Ramos (cell line): ENCODE measurements around the gene HDAC4.

Experiments
- in situ Hi-C: fragments of 300-500 bp; cut with MboI; formaldehyde crosslinking; loops from one replicate; pipeline ENCODE4 v1.14.3; 2022; ENCODE audit warnings: low sequenced_read_pairs; ENCODE audit not compliant: unreplicated experiment

HDAC4 gene

GRCh38 chr2:239300871-239301735 is 99.7 kb downstream of the HDAC4 start:
- in situ Hi-C loops = no loop called here

- in situ Hi-C loops = no loop called here
Observed at GRCh38 chr2:239300242-239300641, 100.6 kb downstream of the HDAC4 start.

- in situ Hi-C loops = no loop called here
Observed at GRCh38 chr2:239299218-239299939, 101.4 kb downstream of the HDAC4 start.

GRCh38 chr2:239298116-239298804 is 102.6 kb downstream of the HDAC4 start:
- in situ Hi-C loops = no loop called here

DNA sequence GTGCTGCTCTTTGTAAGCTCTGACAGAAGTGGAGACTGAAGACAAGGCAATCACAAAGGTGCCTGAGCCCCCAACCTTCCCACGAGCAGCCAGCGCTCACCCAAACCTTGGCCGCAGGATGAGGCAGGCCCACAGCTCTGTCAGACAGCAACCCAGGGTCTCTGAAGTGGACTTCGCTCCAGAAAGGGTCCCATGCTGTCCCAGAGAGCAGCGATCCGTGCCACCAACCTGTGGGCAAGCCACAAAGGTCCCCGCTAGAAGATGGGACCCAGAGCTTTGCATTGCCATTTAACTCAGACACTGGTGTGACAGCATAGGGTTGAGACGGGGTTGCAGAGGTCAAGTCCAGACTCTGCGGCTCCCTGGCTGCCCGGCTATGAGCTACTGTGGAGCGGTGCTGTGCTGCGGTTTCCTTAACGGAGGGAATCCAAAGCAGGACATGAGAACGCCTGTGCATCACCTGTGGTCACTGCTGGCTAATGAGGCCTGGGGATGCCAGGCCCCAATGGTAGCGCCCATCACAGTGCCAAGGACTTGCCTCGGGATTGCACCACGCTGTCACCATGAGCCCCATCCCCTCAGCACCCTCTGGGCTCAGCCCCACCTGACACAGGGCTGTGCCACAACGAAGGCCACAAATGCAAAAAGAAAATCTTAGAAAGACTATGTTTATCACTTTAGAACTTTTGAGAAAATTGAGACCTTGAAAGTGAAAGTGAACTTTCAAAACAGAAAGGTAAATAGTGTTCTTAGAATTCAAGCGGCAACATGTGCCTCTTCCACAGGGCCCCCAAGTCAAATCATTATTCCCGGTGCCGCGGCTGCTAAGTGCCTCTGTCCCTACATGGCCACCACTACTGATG is 103.4 kb downstream of the HDAC4 start:
- in situ Hi-C loops = no loop called here

DNA sequence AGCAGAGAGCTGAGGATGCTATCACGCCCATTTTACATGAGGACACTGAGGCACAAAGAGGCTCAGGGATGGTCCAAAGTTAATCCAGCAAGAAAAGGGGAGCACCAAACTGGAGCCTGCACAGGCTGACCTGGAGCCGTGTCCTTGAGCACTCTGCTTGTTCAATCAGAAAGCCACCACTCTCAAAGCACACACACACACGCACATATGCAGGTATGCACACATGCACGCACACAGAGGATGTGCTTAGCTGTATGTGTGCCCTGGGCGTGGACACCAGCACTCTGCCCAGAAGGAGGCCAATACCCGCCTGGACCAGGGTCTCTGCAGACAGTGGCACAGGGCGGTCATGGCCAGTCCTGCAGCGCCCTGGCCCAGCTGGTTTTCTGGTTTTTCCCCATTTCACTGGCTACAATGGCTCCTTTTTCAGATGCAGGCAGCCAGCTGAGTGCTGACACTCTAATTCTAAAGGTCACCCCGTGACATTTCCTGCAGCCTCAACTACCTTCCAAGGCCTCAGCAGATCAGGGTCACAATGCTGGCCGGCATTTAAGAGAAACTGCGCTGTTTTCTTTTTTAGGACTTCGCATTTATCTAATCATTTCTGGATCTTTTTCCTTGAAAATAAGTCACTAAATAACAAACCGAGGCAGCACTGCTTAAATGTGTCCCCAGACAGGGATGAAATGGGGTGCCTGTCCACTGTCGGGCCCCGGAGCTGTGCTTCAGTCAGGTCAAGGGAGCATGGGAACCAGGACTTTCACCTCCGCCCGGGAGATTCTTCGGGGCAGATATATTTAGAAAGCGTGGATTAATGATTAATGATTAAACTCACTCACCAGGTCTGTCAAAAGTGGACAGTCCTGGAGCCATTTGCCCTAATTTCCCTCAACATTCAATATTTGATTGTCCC is 104.5 kb downstream of the HDAC4 start:
- in situ Hi-C loops = no loop called here

GRCh38 chr2:239295377-239296019 is 105.3 kb downstream of the HDAC4 start:
- in situ Hi-C loops = no loop called here

- in situ Hi-C loops = no loop called here
Observed at GRCh38 chr2:239294571-239295054, 106.2 kb downstream of the HDAC4 start.

DNA sequence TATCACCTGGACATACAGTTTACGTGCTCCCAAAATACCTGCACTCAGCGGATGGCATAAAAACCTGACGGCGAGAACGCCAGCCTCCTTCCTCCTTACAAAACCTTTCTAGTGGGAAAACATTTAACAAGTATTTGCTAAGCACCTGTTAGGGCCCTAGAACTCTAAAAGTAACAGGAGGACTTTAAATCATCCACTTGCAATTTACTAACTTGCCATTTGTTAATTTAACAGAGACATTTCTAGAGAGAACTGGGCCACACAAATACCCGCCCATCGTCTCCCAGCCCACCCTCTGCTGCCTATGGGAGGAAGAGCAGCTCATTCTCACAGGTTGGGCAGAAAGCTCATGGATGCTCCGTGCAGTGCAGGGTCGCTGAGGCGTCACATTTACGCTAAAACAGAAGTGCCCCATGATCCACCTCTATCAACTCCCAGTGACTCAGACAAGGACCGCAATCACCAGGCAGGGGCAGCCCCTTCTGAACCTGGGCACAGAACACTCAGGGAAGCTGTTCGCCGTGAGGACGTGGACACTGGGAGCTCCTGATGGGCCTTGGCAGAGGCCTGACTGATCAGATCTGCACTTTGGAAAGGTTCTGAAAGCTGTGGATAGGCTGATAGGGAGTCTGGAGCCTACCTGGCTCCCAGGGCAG is 106.9 kb downstream of the HDAC4 start:
- in situ Hi-C loops = no loop called here

DNA sequence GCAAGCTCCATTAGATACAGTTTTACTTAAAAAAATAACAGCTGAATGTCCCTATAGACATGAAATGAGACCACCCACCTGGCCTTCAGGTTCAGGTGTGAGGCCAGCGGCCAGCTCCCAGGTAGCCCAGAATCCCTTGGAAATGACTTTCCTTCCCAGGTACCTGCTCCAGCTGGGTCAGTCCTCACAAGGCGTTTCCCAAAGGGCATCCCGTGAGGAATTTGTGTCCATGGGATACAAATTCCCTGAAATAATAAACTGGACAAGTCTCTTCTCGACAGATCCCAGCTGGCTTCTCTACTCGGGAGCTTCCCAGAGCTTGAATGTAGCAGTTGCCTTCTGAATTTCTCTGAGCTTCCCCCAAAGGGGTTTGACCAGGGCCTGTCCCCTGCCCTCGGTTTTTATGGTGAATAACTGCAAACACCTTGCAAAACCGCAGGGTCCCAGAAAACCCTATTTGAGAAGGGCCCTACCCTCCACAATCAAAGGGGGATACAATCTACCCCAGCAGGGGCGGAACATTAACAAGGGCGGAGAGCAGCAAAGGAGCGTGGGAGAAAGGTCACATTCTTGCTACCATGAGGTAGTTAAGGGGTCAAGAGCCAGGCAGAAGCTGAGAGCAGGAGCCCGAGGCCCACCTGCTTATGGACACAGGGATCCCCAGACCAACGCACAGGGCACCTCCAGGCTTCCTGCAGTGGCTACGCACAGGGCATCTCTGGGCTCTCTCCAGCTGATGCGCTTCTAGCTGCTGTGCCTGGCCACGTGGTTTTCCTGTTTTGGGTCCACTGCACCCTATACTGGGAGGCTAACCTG is 107.7 kb downstream of the HDAC4 start:
- in situ Hi-C loops = no loop called here

GRCh38 chr2:239292531-239292930 is 108.3 kb downstream of the HDAC4 start:
- in situ Hi-C loops = no loop called here

DNA sequence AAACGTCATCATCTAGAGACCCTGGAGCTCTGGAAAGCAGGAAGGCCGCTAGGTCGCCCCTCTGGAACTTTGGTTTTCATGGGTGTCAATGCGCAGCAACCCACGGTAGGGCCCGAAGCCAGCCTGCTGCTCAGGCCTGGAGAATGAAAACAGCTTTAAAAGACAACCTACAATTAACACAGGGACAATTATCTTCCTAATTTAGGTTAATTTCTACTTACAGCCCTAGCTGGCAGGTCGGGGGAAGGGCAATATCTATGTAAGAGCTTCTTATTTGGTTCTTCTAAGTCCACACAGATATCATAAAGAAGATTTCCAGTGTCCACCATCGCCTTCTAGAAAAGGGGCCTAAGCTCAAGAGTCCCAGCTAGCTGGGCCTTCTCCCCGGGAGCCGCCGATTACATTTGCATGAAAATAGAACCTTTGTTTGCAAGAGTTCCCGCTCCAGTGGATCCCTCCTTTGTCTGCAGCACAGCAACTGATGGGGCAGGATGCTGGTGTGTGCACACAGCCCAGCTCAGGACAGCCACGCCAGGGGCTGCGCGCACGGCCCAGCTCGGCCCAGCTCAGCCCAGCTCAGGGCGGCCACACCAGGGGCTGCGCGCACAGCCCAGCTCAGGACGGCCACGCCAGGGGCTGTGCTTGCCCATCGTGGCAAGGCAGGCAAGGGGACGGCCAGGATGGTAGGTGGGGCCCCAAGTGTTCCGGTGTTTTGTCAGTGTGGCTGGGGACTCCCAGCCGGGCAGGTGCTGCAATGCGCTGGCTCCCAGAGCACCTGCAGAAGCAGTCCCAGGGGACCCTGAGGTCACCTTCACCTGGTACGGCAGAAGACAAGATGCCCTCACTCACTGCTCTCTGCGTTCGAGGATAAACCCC is 109.1 kb downstream of the HDAC4 start:
- in situ Hi-C loops = no loop called here

DNA sequence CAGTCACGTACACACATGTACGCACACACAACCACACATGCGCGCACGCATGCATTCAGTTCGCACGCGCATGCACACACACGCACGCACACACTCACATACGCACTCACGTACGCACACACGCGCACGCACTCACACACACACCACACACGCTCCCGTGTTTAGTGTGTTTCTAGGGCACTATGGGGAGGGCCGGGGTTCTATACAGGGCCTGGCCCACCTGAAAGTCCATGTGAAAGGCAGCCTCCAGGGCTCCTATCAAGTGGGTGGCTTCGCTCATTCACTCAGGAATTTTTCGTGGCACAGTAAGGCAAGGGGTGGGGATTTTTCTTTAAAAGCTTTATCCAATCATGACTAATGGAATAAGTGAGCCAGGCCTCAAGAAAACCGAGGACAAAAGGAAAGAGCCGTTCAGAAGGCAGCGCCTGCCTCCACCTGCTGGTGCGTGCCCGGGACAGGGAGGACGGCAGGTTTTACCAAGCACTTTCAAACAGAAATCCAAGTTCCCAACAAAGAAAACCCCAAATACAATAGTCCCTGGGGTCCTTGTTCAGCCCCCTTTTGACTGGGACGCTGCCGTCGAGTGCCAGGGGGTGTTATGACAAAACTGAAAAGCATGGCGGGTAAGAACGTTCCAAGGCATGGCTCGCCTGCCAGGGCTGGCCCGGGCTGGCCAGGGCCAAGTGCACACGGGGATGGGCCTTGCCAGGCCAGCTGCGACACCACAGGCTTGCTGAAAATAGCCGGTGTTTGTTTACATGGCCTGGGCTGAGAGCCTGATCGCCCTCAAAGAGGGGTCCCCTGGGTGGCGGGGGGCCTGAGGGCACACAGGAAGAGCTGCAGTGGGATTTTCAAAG is 110.0 kb downstream of the HDAC4 start:
- in situ Hi-C loops = no loop called here

GRCh38 chr2:239289545-239289944 is 111.3 kb downstream of the HDAC4 start:
- in situ Hi-C loops = no loop called here

- in situ Hi-C loops = no loop called here
Observed at GRCh38 chr2:239288951-239289511, 111.8 kb downstream of the HDAC4 start.
